GM18520 (cell line): ENCODE data around the gene TBC1D2.
"Not testable (repeated sequence)": the region's sequence is repeated elsewhere in the genome, so short reads cannot be mapped to it uniquely, and the experiment has no call there.

ENCODE experiments used
- ATAC-seq: cut with Tn5 transposase; IDR thresholded peaks from one replicate; pipeline ENCODE4 v1.9.1; 2021; ENCODE audit not compliant: unreplicated experiment

Gene TBC1D2, protein sequence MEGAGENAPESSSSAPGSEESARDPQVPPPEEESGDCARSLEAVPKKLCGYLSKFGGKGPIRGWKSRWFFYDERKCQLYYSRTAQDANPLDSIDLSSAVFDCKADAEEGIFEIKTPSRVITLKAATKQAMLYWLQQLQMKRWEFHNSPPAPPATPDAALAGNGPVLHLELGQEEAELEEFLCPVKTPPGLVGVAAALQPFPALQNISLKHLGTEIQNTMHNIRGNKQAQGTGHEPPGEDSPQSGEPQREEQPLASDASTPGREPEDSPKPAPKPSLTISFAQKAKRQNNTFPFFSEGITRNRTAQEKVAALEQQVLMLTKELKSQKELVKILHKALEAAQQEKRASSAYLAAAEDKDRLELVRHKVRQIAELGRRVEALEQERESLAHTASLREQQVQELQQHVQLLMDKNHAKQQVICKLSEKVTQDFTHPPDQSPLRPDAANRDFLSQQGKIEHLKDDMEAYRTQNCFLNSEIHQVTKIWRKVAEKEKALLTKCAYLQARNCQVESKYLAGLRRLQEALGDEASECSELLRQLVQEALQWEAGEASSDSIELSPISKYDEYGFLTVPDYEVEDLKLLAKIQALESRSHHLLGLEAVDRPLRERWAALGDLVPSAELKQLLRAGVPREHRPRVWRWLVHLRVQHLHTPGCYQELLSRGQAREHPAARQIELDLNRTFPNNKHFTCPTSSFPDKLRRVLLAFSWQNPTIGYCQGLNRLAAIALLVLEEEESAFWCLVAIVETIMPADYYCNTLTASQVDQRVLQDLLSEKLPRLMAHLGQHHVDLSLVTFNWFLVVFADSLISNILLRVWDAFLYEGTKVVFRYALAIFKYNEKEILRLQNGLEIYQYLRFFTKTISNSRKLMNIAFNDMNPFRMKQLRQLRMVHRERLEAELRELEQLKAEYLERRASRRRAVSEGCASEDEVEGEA

DNA sequence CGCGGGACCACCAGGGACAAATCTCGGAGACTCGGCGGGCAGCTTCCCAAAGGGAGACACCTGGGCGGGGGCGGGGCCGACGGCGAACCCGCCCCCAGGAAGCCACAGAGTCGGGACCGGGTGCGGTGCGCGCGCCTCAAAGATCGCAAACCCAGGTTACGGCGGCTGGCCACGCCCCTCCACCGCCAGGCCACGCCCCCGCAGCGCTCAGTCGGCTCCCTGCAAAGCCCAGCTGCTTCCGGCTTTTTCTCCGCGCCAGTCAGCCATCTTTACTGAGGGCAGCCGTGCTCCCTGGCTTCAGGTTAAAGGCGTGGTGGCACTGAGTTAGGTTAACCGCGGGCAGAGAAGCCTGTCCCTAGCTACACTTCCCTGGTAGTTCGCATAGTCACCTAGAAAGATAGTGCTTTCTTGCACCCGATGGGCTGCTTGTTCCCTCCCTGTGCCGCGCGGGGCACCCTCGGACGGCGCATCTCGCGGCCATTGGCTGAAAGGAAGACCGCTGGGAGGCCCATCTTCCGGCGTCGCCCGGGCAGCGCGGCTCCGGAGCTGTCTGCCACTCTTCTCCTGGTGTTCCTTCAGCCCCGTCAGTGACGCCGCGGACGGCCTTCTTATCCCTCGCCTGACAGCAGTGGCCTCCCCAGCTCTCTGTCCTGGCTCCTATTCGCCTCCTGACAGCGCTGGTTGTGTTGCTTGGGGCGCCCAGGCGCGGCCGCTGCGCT lies at the start of gene TBC1D2:
TSS of gene TBC1D2 (minus strand) at position 72 of the 719 bp plus-strand sequence. CDS start 108 bp downstream, outside the sequence.
- ATAC-seq = peak; percentile 74

DNA sequence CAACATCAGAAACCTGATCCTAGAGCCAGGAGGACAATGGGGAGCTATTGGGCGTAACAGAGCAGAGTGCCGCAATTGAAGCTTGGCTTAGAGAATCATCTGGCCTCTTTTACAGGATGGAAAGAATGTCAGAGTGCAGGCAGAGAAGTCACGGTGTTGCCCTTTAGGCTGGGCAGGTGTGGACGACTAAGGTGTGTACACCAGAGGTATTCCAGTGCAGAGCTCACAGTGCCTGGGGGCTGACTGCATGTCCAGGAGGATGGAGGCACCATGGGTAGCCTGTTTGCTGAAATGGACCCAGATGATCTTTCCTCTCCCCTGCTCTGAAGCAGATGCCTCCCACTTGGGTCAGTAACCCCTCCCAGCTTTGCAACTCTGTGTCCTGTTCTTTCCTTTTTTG lies 48.9 kb upstream of the TBC1D2 start:
- ATAC-seq = no peak

DNA sequence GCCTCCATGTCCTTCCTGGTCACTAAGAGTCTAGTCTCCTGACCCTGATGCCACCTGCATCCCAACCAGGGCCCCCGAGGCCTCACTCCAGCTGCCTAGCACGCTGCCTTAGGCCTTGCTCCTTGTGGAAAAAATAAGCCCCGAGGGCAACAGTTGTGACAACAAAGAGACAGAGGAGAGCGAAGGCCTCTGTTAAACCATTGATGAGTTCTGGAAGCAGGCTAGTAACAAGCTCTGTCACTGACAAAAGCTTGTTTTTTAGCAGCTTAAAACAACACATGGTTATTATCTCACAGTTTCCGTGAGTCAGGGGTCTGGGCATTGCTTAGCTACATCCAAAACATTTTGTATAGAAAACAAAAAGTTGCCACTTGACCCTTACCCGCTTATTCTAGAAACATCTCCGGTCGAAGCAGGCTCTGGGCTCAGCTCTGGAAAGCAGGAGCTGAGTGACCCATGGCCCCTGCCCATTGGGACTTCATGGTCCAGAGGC lies 48.2 kb upstream of the TBC1D2 start:
- ATAC-seq = no peak

DNA sequence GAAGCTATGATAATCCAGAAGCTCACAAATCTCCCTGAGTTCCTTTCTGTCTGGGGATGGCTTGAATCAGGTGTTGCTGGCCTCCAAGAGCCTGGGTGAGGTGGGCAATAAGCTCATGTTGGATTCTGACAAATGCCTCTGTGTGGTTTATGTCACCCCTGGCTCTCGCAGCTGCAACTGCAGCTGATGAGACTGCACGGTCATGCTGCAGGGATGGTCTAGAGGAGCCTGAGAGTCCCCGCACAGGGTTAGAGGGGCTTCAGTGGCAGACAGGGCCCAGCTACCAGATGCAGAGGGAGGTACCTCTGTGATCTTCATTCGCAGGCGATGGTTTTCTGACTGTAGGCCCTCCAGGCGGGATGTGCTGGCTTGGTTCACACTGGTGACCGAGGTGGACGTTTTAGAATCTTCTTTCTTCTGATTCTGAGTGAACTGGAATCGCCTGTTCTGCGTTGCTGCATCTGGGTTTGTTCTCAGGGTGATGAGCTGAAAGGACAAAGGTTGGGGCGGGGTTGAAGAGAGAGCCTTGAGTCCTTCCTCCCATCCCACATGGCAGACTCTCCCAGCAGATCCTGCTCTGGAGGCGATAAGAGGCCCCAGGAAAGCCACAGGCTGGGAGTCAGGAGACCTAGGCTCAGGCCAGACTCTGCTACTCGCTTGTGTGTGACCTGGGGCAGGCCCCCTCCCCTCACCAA lies 47.6 kb upstream of the TBC1D2 start:
- ATAC-seq = no peak

DNA sequence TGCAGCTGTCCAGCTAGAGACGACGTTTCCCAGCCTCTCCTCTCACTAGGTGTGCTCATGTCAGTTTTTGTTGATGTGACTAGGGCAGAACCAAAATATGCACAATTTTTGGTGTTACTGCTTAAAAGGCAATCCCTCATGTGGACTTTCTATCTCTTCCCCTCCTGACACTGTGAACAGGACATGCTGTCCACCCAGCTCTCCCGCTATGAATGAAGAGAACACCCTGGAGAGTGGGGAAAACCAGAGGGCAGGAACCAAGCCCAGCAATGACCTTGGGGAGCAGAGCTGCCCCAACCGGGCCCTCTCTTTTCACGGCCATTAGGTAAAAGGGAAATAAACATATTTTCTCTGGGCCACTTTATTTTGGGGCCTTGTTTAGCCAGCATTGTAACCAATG lies 46.7 kb upstream of the TBC1D2 start:
- ATAC-seq = no peak

DNA sequence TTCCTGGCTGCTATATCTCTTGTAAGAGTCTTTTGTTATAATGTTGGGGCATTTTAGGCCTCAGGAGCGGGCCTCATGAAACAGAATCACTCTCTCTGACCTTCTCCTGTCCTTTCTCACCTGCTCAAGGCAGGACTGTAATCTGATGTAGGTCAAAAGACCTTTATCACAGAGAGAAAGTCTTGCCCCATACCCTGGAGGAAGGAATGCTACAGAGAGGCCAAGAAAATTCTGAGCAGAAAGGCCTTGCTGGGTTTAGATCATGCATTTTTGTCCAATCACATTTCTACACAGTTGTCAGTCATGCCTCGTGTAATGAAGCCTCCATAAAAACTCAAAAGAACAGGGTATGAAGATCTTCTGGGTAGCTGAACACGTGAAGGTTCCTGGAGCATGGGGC lies 45.2 kb upstream of the TBC1D2 start:
- no peak for ATAC-seq

DNA sequence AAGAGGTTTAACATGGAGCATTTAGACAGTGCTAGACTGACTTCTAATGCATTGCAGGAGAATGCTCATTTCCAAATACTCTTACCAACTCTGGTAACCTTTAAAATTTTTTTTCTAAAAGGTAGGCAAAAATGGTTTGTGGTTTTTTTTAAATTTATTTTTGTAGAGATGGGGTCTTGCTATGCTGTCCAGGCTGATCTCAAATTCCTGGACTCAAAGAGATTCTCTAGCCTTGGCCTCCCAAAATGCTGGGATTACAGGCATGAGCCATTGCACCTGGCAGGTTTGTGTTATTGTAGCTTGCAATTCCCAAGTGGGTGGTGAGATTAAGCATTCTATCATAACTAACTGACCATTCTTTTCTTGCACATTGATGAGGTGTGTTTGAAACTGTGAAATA lies 43.0 kb upstream of the TBC1D2 start:
- ATAC-seq = no peak

DNA sequence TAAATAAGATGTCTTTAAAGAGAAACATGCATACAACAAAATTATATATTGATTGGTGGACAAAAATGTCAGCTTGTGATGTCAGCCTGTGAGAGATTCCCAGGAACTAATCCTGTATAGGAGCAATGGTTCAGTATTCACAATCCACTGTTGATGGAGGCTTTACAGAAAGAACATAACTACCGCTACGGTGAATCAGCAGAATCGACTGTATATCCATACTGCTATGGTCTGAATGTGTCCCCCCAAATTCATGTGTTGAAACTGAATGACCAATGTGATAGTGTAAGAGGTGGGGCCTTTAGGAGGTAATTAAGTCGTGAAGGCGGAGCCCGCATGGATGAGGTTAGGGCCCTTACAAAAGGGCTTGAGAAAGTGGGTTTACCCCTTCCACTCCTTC lies 40.4 kb upstream of the TBC1D2 start:
- ATAC-seq = no peak

DNA sequence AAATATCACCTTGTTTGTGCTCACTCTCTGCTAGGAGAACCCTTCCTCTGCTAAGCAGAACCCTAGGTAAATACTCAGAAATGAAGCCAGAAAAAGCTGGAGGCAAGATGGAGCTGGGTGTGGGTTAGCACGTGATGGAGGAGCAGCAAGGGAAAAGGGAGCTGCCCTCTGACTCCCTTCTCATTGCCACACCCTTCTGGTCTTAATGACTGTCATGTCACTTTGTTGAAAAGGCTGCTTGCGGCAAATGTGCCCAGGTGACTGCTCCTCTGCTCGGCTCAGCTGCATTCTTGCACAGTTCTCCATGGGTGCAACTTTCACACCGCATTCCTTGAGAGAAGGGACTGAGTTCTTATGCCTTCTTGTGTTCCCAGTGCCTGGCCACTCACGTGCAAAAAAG lies 36.4 kb upstream of the TBC1D2 start:
- ATAC-seq = no peak

DNA sequence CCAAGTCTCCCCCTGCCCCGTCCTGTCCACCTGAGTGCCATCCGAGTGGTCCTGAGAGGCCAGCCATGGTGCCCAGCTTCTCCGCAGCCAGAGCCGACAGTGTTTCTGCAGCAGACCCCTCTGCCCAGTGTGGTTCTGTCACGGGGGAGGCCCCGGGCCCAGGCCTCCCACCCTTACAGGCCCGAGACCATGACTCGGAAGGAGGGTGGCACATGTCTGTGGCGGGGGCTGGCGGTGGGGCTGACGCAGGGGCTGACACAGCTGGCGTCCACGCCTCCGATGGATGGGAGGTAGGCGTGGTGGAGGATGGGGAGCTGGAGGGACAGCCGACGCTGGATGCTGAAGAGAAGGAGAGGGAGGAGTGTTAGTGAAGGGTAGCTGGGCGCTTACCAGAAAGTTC lies 35.0 kb upstream of the TBC1D2 start:
- no peak for ATAC-seq

DNA sequence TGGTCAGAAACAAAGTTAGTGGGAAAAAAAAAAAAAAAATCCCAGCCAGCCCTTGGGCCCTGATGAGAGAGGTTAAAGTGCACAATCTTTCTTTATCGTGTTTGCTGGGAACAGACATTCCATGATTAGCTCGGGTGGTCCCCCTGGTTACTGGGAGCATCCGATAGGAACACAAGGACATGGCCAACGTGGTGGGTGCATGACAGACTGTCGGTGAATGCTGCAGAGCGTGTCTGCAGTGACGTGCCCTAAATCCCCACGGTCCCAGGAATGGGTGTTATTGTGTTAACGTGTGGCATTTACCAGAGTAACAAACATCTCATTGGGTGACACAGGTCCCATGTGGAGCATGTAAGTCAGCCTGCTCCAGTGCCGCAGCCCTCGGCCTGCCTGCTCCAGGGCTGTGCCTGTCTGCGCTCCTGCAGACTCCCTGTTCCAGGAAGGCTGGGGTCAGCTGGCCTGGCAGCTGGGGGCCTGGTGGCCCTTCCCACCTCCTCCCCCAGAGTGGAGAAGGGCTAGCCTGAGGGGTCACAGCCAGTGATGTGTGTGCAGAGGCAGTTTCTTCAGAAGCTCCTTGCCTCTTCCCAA lies 34.3 kb upstream of the TBC1D2 start:
- ATAC-seq = no peak

DNA sequence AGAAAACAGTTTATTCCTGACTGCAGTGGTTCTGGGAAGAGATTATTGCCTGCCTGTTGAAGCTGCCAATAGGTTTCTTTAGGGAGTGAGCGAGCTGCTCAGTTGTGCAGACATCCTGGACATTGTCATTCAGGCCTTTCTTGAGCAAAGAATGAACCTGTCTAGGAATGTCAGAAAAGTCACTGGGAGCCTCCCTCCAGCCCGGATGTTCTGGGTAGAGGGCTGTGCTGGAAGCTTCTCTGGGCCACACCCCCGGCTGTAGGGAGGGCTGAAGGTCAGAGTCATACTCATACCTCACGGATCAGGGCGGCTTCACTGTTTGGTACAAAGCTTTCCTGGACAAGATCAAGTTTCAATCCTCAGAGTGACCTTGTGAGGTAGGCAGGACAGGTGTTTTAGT lies 33.4 kb upstream of the TBC1D2 start:
- ATAC-seq = no peak

DNA sequence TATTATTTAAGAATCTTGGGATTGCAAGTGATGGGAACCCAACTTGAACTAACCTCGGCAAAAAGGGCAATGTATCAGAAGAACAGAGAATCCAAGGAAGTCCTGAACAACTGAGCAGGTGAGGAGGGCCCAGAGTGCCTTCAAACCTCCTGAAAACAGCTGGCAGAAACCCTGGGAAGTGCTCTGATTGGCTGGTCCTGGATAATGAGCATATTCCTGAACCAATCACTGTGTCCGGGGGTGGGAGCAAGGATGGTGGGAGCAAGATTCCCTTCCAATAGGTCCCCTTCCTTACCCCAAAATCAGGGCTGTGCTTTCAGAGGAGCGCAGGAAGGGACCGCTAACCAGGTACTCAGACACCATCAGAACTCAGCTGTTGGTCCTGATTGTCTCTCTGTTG lies 31.9 kb upstream of the TBC1D2 start:
- ATAC-seq = no peak

DNA sequence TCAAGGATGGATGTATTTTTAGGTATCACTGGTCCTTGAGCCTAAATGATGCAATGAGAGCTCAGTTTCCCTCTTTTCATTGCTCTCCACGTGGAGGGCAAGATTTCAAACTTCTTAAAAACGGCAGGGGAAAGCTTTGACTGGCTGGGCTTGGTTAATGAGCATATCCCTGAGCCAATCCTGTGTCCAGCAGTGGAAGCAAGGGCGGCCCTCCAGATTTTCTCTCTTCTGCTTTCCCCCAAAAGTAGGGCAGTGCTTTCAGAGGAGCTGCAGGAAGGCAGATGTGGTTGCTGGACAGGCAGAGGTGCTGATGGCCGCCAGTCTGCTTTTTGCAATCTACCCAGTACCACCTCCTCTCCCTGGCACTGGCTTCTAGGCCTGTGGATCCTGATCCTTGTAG lies 30.0 kb upstream of the TBC1D2 start:
- ATAC-seq = no peak

DNA sequence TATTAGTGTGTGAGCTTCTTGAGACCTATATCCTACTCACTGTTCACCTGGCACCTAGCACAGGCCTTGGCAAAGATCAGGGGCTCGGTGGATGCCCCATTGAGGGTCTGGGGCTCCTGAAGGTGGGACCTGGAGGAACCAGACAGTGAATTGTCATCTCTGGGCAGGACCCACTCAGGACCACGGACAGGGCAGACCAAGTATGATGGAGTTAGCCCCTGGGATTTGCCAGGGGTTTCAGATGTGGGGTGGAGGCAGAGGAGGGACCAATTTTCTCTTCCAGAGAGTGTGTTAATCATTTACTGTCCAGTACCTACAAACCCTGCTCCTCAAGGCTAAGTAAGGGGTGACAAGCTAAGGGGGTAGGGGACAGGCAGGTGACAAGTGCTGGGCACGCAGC lies 29.3 kb upstream of the TBC1D2 start:
- ATAC-seq = no peak

DNA sequence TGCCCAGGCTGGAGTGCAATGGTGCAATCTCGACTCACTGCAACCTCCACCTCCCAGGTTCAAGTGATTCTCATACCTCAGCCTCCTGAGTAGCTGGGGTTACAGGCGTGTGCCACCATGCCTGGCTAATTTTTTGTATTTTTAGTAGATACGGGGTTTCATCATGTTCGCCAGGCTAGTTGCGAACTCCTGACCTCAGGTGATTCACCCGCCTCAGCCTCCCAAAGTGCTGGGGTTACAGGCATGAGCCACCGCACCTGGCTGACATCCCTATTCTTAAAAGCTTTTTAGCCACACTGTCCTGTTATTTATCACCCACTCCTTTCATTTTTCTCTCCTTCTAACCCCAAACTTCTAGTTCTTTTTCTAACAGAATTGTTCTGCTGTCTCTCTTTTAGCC lies 27.7 kb upstream of the TBC1D2 start:
- ATAC-seq = not testable (repeated sequence)

DNA sequence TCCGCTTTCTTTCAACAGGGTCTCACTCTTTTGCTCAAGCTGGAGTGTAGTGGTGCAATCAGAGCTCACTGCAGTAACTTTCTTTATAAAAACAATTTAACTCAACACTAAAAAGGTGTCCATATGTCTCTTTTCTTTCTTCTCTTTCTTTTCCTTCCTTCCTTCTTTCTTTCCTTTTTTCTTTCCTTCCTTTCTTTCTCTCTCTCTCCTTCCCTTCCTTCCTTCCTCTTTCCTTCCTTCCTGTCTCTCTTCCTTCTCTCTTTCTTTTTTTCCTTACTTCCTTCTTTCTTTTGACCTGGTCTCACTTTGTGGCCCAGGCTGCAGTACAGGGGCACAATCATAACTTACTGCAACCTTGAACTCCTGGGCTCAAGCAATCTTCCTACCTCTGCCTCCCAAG lies 25.8 kb upstream of the TBC1D2 start:
- ATAC-seq = no peak

DNA sequence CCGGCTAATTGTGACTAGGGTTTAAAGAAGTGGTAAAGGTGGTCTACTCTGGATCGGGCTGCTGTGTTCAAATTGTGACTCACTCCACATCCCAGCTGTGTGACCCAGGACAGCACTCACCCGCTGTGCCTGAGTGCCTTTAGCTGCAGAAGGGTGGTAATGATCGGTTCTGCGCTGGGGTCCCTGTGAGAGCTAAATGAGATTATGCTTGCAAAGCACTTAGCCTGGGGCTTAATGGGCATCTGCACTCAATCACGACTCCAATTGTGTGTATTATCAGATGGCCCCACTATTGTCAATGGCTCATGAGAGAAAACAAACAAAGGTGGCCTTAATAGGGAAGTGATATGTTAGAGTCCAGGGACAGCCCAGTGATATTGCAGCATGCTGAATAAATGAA lies 25.1 kb upstream of the TBC1D2 start:
- no peak for ATAC-seq

DNA sequence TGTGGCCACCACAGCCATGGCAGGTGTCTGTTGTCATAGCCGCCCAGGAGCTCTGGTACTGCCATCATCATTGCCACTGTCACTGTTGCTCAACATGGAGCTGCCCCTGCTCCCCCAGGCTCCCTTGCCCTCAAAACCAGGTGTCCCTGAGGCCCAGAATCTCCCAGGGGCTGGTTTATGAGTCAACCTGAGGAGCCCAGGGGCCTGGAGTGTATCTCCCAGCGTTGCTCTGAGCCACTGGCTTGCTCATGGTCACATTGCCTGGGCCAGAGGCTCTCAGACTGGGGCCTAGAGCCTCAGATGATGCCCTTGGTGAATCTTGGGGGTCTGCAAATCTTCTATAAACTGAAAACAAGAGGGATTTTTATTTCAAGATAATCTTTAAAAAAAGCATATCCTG lies 24.7 kb upstream of the TBC1D2 start:
- no peak for ATAC-seq

DNA sequence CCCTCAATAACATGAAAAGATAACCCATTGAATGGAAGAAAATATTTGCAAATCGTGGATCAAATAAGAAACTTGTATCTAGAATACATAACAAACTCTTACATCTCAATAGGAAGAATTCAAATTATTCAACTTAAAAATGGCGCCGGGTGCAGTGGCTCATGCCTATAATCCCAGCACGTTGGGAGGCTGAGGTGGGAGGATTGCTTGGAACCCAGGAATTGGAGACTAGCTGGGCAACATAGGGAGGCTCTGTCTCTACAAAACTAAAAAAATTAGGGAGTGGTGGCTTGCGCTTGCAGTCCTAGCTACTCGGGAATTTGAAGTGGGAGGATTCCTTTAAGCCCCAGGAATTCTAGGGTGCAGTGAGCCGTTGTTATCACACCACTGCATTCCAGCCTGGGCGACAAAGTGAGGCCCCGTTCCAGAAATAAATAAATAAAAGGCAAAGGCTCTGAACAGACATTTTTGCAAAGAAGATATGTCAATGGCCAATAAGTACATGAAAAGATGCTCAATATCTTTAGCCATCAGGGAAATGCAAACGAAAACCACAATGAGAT lies 21.5 kb upstream of the TBC1D2 start:
- no peak for ATAC-seq
